ENCODE results near the gene MTMR2.

GRCh38 chr11:95897731-95898130 lies 26.2 kb downstream of the MTMR2 start:
- TF ChIP-seq POLR2A (IDR thresholded peaks at IDR 0.05; ENCODE audit: low read depth, low read length) (no peak), POLR2AphosphoS5 (IDR thresholded peaks at IDR 0.05; ENCODE audit: low read depth, low read length) (no peak), TAF1 (IDR thresholded peaks at IDR 0.05; ENCODE audit: low read depth, low read length) (no peak), POU2F2 (IDR thresholded peaks at IDR 0.05; ENCODE audit: low read depth, low read length) (no peak)
